Kidney (tissue), 14 donors: Measurements from ENCODE around the gene CENPQ. TPM values are rescaled to one million over a fixed set of nuclear protein-coding genes. Genes with fewer than 3 reads are reported as not detected.

Source experiments
- DNase-seq, 5 donors: peaks; one replicate each; pipeline ENCODE4 v3.0.0-alpha.2; 2013 to 2020
- FAIRE-seq: peaks from 2 replicates; lab custom pipeline; 2012; peaks lifted over from hg19 to GRCh38; lab: Jason Lieb, UNC
- H3K27ac ChIP-seq, 2 donors: one replicate each; pipeline ENCODE4 v1.7.0; 2013; ENCODE audit warnings: low read depth in 2 of 2, low read length in 2 of 2, inconsistent platforms in 1 of 2
- H3K27me3 ChIP-seq: one replicate; pipeline ENCODE4 v1.7.1; 2013; ENCODE audit warnings: low read length, inconsistent platforms; ENCODE audit not compliant: control insufficient read depth, insufficient read depth
- H3K36me3 ChIP-seq, 3 donors: one replicate each; pipeline versions ENCODE4 v1.7.0 to v1.7.1; 2013; ENCODE audit warnings: low read length in 3 of 3, control low read depth in 1 of 3, inconsistent platforms in 1 of 3; ENCODE audit not compliant: insufficient read depth in 3 of 3, control insufficient read depth in 2 of 3
- H3K4me1 ChIP-seq, 3 donors: one replicate each; pipeline versions ENCODE4 v1.7.0 to v1.7.1; 2013; ENCODE audit warnings: low read length in 3 of 3, inconsistent platforms in 1 of 3, low read depth in 1 of 3; ENCODE audit not compliant: control insufficient read depth in 2 of 3, insufficient read depth in 2 of 3
- H3K4me3 ChIP-seq, 3 donors: one replicate each; pipeline versions ENCODE4 v1.7.0 to v1.8.1; 2013; ENCODE audit warnings: low read length in 3 of 3, control low read depth in 1 of 3, inconsistent platforms in 1 of 3
- H3K9ac ChIP-seq, 3 donors: one replicate each; pipeline versions ENCODE4 v1.7.0 to v1.7.1; 2013; ENCODE audit warnings: low read length in 3 of 3, control low read depth in 1 of 3, inconsistent platforms in 1 of 3
- H3K9me3 ChIP-seq, 3 donors: one replicate each; pipeline versions ENCODE4 v1.7.0 to v1.7.1; 2013; ENCODE audit warnings: low read length in 3 of 3, control low read depth in 1 of 3, inconsistent platforms in 1 of 3; ENCODE audit not compliant: control insufficient read depth in 2 of 3, insufficient read depth in 1 of 3
- CTCF ChIP-seq: IDR thresholded peaks from 3 replicates; pipeline ENCODE4 v1.5.1; 2012; ENCODE audit warnings: mild to moderate bottlenecking, moderate library complexity, borderline replicate concordance; ENCODE audit not compliant: insufficient read depth; ENCODE audit errors: extremely low read depth
- intact Hi-C: fragments of 100-400 bp; cut with DNase I; formaldehyde crosslinking; loops from one replicate; pipeline ENCODE4 v1.11.1; 2022
- polyA plus RNA-seq: library from polyadenylated mRNA; stranded (reverse); fragments of 350-450 nt; fragmentation: Illumina TruSeq; extraction: RNeasy Lipid Tissue Mini Kit (QIAGEN cat#74804); gene quantifications from one replicate; pipeline ENCODE4 v1.2.3, GENCODE V29; 2014; ENCODE audit warnings: low read depth, low replicate concordance; ENCODE audit not compliant: insufficient read depth
- total RNA-seq: library from RNA; stranded (reverse); fragmentation: NEBNext Ultra II Directional; extraction: Animal tissue kit (Norgen Biotek cat#: 25700); gene quantifications from one replicate; pipeline ENCODE4 v1.2.1, GENCODE V29; 2021
- donor health status: control.
- donor health status: control.
- donor health status: control.
- donor health status: control.
- donor health status: control.
- donor health status: DM: yes; HTN: yes; CAD: no.
- donor health status: Normal renal cell carcinoma (clear cell type).

The CENPQ gene
- total and polyA plus RNA-seq, 2 donors from 2014 or later, result 3.9 to 4.2 TPM

GRCh38 chr6:49454787-49455709, 8.1 kb upstream of the CENPQ start:
- FAIRE-seq (no peak), DNase-seq (no peak)
- Histone ChIP-seq H3K27ac (no peak overlapping the region), H3K36me3 (peaks cover 4 to 17% (median 5%) of the 10 kb centered on the region in 3 donors), H3K4me3 (no peak overlapping the region), H3K9me3 (no peaks in the 10 kb centered on the region), H3K9ac (no peak overlapping the region), H3K27me3 (no peaks in the 10 kb centered on the region), H3K4me1 (no peaks in the 10 kb centered on the region)
- intact Hi-C loops, result no loop called here
- no peak for TF ChIP-seq CTCF

- Histone ChIP-seq H3K27me3 (no peaks in the 10 kb centered on the region), H3K4me1 (no peaks in the 10 kb centered on the region), H3K27ac (no peak overlapping the region), H3K36me3 (peaks cover 4 to 5% (median 5%) of the 10 kb centered on the region in 3 donors), H3K9me3 (no peaks in the 10 kb centered on the region), H3K4me3 (no peak overlapping the region), H3K9ac (no peak overlapping the region)
- intact Hi-C loops, result no loop called here
- no peak for TF ChIP-seq CTCF
- FAIRE-seq, result no peak
- no peak for DNase-seq
These were observed 5.4 kb upstream of the CENPQ start for GRCh38 chr6:49457771-49458170.

GRCh38 chr6:49462071-49462470, 1.1 kb upstream of the CENPQ start:
- Histone ChIP-seq H3K9ac (peak overlapping the region in 2 of 3 donors; percentile 86 to 97), H3K4me3 (peak overlapping the region; percentile 98 to 99 (median 99)), H3K27me3 (no peaks in the 10 kb centered on the region), H3K36me3 (peaks cover 0 to under 1% (median 0%) of the 10 kb centered on the region in 3 donors), H3K9me3 (no peaks in the 10 kb centered on the region), H3K4me1 (peaks cover 0 to 2% (median 0%) of the 10 kb centered on the region in 3 donors), H3K27ac (no peak overlapping the region)
- peak in 2 of 5 donors; percentile 3 to 31 for DNase-seq
- TF ChIP-seq CTCF, result no peak
- FAIRE-seq, result no peak
- intact Hi-C loops, result no loop called here
